ENCODE data around the gene ZNF415.

Gene ZNF415

DNA sequence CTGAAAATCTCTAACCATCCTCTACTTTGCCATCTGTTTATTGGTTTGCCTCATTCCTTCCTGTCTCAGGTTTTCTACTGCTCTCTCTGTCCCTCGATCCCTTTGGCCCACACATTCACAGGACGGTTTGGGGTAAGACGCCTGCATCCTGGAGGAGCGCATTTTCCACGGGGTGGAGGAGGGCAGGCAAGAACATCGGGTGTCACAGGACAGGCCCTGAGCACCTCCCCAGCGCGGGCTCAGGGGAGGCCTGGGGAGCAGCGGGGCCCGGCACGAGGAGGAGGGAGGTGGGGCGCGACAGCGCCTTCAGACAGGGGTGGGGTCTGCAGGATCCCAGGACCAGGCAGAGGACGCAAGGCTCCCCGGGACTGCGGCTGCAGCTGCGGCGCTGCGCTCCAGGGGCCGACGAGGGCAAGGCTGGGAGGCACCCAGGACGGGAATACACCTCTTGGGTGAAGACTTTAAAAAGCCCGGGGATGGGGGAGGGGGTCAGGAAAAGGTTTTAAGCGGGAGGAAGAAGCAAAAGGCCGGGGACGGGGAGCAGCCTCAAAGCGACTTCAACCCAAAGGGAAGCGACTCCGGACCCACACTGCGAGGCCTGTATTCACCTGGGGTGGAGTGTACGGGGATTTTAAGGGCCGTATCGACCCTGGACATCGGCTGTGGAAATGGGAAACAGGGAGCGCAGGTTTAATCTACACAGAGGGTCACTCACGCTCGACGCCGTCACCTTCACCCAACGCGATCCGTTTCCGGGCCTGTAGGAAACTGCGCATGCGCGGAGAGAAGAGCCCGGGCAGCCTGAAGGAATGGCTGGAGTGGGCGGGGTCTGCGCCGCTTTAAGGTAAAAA, at the start of gene ZNF415:
Gene ZNF415 (minus strand): TSS at position 770 of the 851 bp plus-strand sequence. CDS start 10,234 bp downstream, outside the sequence.
- H3K27ac ChIP-seq (ENCODE audit: extremely low read depth, low read depth, low read length): no peak within 1 kb of the TSS
- H3K4me1 ChIP-seq (ENCODE audit: control insufficient read depth, insufficient read depth, low read length): no peaks in the 10 kb centered on the region
- no peaks in the 10 kb centered on the region; the same call in 1 of the 2 replicates for H3K9me3 ChIP-seq (ENCODE audit: control insufficient read depth, insufficient read depth, low read depth, low read length)
- H3K36me3 ChIP-seq (ENCODE audit: control insufficient read depth in 2 of 2, insufficient read depth in 1 of 2, low read length in 2 of 2): no peaks in the 10 kb centered on the region
- CTCF ChIA-PET: no interaction called here
- H3K4me3 ChIP-seq (ENCODE audit: low read depth, low read length): no peak within 1 kb of the TSS; the same call in 1 of the 2 replicates
- no peak for TF ChIP-seq ZNF777 (tag by site-specific recombination; IDR thresholded peaks at IDR 0.05; ENCODE audit: borderline replicate concordance)
- no peak for TF ChIP-seq ZNF133 (tag by site-specific recombination; IDR thresholded peaks at IDR 0.05)
- no peak for TF ChIP-seq SETDB1 (IDR thresholded peaks at IDR 0.05; ENCODE audit: insufficient read length, low read length)
- POLR2A ChIA-PET: no interaction called here

GRCh38 chr19:53182202-53182601, 49.5 kb upstream of the ZNF415 start:
- Histone ChIP-seq H3K27ac (ENCODE audit: extremely low read depth, low read depth, low read length) (no peak overlapping the region), H3K4me3 (ENCODE audit: low read depth, low read length) (no peak overlapping the region), H3K9me3 (ENCODE audit: control insufficient read depth, insufficient read depth, low read depth, low read length) (no peaks in the 10 kb centered on the region), H3K4me1 (ENCODE audit: control insufficient read depth, insufficient read depth, low read length) (no peaks in the 10 kb centered on the region), H3K36me3 (ENCODE audit: control insufficient read depth in 2 of 2, insufficient read depth in 1 of 2, low read length in 2 of 2) (no peaks in the 10 kb centered on the region)
- ChIA-PET CTCF (no interaction called here), POLR2A (no interaction called here)
- peak; percentile 33; the same call in 1 of the 2 replicates for TF ChIP-seq ZBTB21 (tag by site-specific recombination; IDR thresholded peaks at IDR 0.05)
- TF ChIP-seq, protein P1, sequence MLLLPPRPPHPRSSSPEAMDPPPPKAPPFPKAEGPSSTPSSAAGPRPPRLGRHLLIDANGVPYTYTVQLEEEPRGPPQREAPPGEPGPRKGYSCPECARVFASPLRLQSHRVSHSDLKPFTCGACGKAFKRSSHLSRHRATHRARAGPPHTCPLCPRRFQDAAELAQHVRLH (tag by site-specific recombination; IDR thresholded peaks at IDR 0.05): no peak

DNA sequence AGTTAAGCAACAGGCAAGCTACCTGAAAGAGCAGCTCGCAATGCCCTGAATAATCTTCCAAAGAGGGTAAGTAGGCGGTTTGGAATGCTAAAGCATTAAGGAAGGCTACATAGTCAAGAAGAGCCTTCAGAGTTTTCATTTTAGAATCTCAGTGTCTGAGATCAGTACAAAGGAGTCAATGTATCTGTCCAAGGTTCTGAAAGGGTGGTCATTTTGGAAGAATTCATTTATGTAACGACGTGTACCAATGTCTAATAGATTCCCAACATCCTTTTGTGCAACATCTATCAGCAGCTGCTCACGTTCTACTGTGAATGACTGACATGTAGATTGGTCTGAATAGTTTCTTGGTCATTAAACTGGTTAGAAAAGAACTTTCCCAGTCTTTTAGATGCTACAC, 45.3 kb upstream of the ZNF415 start:
- H3K4me1 ChIP-seq (ENCODE audit: control insufficient read depth, insufficient read depth, low read length): no peaks in the 10 kb centered on the region
- TF ChIP-seq ZNF521 (tag by site-specific recombination; IDR thresholded peaks at IDR 0.05): no peak
- peak; percentile 45; the same call in 1 of the 2 replicates for TF ChIP-seq REST (tag by site-specific recombination; IDR thresholded peaks at IDR 0.05)
- no peak for TF ChIP-seq ZNF704 (tag by site-specific recombination; IDR thresholded peaks at IDR 0.05)
- TF ChIP-seq, protein P1 (tag by site-specific recombination; IDR thresholded peaks at IDR 0.05): no peak
- TF ChIP-seq, protein P2, sequence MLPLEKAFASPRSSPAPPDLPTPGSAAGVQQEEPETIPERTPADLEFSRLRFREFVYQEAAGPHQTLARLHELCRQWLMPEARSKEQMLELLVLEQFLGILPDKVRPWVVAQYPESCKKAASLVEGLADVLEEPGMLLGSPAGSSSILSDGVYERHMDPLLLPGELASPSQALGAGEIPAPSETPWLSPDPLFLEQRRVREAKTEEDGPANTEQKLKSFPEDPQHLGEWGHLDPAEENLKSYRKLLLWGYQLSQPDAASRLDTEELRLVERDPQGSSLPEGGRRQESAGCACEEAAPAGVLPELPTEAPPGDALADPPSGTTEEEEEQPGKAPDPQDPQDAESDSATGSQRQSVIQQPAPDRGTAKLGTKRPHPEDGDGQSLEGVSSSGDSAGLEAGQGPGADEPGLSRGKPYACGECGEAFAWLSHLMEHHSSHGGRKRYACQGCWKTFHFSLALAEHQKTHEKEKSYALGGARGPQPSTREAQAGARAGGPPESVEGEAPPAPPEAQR (tag by site-specific recombination; IDR thresholded peaks at IDR 0.05): no peak
- H3K27ac ChIP-seq (ENCODE audit: extremely low read depth, low read depth, low read length): no peak overlapping the region
- no peaks in the 10 kb centered on the region for H3K36me3 ChIP-seq (ENCODE audit: control insufficient read depth in 2 of 2, insufficient read depth in 1 of 2, low read length in 2 of 2)
- H3K9me3 ChIP-seq (ENCODE audit: control insufficient read depth, insufficient read depth, low read depth, low read length): no peaks in the 10 kb centered on the region
- ChIA-PET CTCF (no interaction called here), POLR2A (no interaction called here)
- no peak overlapping the region for H3K4me3 ChIP-seq (ENCODE audit: low read depth, low read length)

Data from HEK293 (cell line).